Superior temporal gyrus (tissue), 1 donor: ENCODE measurements around the gene ITGA11.
A peak's percentile ranks its signal among the peaks of the same experiment; 100 is the strongest.

Source experiments
- DNase-seq: peaks from one replicate; pipeline ENCODE4 v3.0.0-alpha.2; 2016; ENCODE audit errors: extremely low spot score

Gene ITGA11

GRCh38 chr15:68310804-68311463, 121.0 kb downstream of the ITGA11 start:
- DNase-seq: no peak

- no peak for DNase-seq
Observed at GRCh38 chr15:68310178-68310803, 121.7 kb downstream of the ITGA11 start.

- DNase-seq: no peak
Observed at GRCh38 chr15:68309024-68309423, 122.9 kb downstream of the ITGA11 start.

GRCh38 chr15:68307131-68307928, 124.6 kb downstream of the ITGA11 start:
- no peak for DNase-seq

- no peak for DNase-seq
Observed at GRCh38 chr15:68305420-68305871, 126.5 kb downstream of the ITGA11 start.

GRCh38 chr15:68304589-68305337, 127.2 kb downstream of the ITGA11 start:
- DNase-seq: no peak

GRCh38 chr15:68303560-68304436, 128.2 kb downstream of the ITGA11 start:
- DNase-seq: no peak

GRCh38 chr15:68303134-68303533, 128.8 kb downstream of the ITGA11 start:
- no peak for DNase-seq

- no peak for DNase-seq
Observed at GRCh38 chr15:68302729-68303128, 129.2 kb downstream of the ITGA11 start.

GRCh38 chr15:68301301-68301700, 130.7 kb downstream of the ITGA11 start:
- no peak for DNase-seq

- no peak for DNase-seq
Observed at GRCh38 chr15:68300115-68300940, 131.6 kb downstream of the ITGA11 start.

GRCh38 chr15:68299436-68299835, 132.5 kb downstream of the ITGA11 start:
- DNase-seq: no peak

- peak; percentile 68 for DNase-seq
Observed at GRCh38 chr15:68298882-68299381, 133.0 kb downstream of the ITGA11 start.

- no peak for DNase-seq
Observed at GRCh38 chr15:68298336-68298735, 133.6 kb downstream of the ITGA11 start.

GRCh38 chr15:68295014-68295805, 136.8 kb downstream of the ITGA11 start:
- DNase-seq: peak; percentile 6

GRCh38 chr15:68292967-68293366, 139.0 kb downstream of the ITGA11 start:
- DNase-seq: peak; percentile 5

GRCh38 chr15:68292157-68292781, 139.7 kb downstream of the ITGA11 start:
- DNase-seq: no peak

- DNase-seq: no peak
Observed at GRCh38 chr15:68290715-68291114, 141.2 kb downstream of the ITGA11 start.
